Fibroblast of lung (primary cell): Measurements from ENCODE around the gene CIITA.

Experiments used
- EZH2 ChIP-seq: IDR thresholded peaks from 2 replicates; pipeline ENCODE4 v1.5.1; 2012; ENCODE audit warnings: low read length, control low read depth, mild to moderate bottlenecking; ENCODE audit errors: missing control alignments
- TF ChIP-seq, protein P1 (sequence below), 2 donors: IDR thresholded peaks in 1 of 2; conservative IDR thresholded peaks in 1 of 2; 1 replicate in 1 of 2; 2 replicates in 1 of 2; pipeline ENCODE4 v1.5.1; 2011 to 2012; ENCODE audit warnings: low read length in 2 of 2, control low read depth in 1 of 2, inconsistent platforms in 1 of 2, low read depth in 1 of 2, mild to moderate bottlenecking in 1 of 2

DNA sequence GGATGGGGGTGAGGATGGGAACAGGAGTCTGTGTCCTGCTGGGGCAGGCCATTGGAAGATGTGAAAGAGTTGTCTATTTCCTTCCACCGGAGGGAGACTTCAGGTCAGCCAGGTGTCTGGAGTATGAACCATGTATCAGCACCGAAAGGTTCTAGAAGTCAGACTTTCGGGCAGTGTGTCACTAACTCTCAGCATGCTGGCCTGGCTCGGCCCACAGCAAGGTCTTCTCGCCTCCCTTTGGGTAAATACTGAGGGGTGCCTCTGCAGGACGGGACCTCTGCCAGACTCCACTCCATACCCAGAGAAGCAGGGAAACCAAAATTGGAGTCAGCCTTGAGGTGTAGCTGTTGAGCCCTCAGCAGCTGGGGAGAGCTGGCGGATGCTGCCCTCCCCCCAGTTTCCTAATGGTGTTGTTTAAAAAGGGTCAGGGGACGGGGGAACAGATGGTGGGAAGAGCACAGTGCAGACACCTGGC lies 507 bp downstream of the CIITA start:
- TF ChIP-seq, protein P1, sequence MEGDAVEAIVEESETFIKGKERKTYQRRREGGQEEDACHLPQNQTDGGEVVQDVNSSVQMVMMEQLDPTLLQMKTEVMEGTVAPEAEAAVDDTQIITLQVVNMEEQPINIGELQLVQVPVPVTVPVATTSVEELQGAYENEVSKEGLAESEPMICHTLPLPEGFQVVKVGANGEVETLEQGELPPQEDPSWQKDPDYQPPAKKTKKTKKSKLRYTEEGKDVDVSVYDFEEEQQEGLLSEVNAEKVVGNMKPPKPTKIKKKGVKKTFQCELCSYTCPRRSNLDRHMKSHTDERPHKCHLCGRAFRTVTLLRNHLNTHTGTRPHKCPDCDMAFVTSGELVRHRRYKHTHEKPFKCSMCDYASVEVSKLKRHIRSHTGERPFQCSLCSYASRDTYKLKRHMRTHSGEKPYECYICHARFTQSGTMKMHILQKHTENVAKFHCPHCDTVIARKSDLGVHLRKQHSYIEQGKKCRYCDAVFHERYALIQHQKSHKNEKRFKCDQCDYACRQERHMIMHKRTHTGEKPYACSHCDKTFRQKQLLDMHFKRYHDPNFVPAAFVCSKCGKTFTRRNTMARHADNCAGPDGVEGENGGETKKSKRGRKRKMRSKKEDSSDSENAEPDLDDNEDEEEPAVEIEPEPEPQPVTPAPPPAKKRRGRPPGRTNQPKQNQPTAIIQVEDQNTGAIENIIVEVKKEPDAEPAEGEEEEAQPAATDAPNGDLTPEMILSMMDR (conservative IDR thresholded peaks at IDR 0.05 in 1 of 2, IDR thresholded peaks at IDR 0.05 in 1 of 2; ENCODE audit: low read depth in 1 of 2, low read length in 2 of 2), result no peak
- TF ChIP-seq EZH2, result no peak
